ENCODE results near the gene WNT5B.

DNA sequence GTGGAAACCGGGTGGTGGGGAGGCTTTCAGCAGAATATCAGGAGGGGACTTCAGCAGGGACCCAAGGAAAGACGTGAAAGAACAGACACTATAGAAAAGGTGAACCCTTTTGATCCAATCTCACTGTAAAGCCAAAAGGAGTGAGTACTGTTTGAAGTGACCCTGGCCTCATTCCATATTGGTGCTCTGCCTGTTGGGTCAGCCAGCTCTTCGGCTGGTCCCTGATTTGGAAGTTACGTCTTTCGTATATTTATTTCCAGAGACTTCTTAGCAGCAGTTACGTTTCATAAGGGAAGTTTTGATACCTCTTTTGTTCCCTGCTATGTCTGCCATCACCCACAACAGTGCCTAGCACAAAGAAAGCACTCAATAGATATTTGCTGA lies 21.9 kb downstream of the WNT5B start:
- TF ChIP-seq EZH2 (IDR thresholded peaks at IDR 0.05; ENCODE audit: borderline replicate concordance, low read depth, low read length, poor library complexity, severe bottlenecking): no peak
- TF ChIP-seq, protein P1, sequence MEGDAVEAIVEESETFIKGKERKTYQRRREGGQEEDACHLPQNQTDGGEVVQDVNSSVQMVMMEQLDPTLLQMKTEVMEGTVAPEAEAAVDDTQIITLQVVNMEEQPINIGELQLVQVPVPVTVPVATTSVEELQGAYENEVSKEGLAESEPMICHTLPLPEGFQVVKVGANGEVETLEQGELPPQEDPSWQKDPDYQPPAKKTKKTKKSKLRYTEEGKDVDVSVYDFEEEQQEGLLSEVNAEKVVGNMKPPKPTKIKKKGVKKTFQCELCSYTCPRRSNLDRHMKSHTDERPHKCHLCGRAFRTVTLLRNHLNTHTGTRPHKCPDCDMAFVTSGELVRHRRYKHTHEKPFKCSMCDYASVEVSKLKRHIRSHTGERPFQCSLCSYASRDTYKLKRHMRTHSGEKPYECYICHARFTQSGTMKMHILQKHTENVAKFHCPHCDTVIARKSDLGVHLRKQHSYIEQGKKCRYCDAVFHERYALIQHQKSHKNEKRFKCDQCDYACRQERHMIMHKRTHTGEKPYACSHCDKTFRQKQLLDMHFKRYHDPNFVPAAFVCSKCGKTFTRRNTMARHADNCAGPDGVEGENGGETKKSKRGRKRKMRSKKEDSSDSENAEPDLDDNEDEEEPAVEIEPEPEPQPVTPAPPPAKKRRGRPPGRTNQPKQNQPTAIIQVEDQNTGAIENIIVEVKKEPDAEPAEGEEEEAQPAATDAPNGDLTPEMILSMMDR (conservative IDR thresholded peaks at IDR 0.05; ENCODE audit: low read depth, low read length): no peak
